GM12801 (cell line): ENCODE data around the gene OR7A10.

Experiments
- TF ChIP-seq, protein P1 (sequence below): IDR thresholded peaks from one replicate; pipeline ENCODE4 v1.5.1; 2011; ENCODE audit warnings: control low read depth; ENCODE audit not compliant: insufficient read length; ENCODE audit errors: extremely low read depth

OR7A10 gene

DNA sequence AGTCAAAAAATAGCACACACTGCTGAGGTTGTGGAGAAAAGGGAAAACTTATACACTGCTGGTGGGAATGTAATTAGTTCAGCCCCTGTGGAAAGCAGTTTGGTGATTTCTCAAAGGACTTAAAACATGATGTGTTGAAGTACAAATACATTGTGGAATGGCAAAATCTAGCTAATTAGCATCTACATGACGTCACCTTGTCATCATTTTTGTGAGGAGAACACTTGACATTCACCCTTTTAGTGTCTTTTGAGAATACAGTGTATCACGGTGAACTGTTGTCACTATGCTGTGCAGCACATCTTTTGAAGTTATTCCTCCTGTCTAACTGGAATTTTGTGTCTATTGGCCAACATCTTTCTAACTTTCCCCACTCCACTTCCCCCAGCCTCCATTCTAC lies 5.6 kb downstream of the OR7A10 start:
- TF ChIP-seq, protein P1, sequence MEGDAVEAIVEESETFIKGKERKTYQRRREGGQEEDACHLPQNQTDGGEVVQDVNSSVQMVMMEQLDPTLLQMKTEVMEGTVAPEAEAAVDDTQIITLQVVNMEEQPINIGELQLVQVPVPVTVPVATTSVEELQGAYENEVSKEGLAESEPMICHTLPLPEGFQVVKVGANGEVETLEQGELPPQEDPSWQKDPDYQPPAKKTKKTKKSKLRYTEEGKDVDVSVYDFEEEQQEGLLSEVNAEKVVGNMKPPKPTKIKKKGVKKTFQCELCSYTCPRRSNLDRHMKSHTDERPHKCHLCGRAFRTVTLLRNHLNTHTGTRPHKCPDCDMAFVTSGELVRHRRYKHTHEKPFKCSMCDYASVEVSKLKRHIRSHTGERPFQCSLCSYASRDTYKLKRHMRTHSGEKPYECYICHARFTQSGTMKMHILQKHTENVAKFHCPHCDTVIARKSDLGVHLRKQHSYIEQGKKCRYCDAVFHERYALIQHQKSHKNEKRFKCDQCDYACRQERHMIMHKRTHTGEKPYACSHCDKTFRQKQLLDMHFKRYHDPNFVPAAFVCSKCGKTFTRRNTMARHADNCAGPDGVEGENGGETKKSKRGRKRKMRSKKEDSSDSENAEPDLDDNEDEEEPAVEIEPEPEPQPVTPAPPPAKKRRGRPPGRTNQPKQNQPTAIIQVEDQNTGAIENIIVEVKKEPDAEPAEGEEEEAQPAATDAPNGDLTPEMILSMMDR, result no peak

DNA sequence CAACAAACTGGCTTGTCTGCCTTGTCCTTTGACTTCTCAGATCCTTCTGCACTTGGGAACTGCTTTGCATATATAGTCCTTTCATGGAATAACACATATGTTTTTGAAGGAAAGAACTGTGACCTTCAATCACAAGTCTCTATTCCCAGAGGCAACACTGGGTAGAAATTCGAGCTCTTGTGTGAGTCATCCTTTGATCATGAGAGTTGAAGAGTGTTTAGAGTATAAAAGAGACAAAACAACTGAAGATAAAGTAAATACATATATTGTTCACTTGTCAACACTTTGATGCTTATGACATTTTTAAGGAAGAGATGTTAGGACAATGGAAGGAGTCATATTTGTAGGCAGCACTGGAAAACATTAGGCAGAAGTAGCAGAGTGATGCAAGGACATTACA lies 8.5 kb downstream of the OR7A10 start:
- TF ChIP-seq, protein P1, result no peak

DNA sequence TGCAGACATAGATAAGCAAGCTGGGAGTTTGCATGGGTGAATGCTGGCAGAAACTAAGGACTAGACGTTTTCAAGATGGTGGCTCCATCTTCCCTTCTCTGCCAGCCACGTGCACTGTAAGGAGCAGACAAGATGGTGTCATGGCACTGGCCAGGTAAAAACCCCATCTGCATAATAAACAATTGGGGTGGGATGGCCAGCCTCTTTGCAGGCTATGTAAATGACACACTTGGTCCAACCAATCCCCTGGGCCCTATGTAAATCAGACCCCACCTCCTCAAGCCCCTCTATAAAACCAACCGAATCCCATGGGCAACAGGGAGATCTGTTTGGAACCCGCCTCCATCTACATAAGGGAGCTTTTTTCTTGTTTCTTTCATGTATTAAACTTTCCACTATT lies 11.3 kb downstream of the OR7A10 start:
- TF ChIP-seq, protein P1, result no peak

DNA sequence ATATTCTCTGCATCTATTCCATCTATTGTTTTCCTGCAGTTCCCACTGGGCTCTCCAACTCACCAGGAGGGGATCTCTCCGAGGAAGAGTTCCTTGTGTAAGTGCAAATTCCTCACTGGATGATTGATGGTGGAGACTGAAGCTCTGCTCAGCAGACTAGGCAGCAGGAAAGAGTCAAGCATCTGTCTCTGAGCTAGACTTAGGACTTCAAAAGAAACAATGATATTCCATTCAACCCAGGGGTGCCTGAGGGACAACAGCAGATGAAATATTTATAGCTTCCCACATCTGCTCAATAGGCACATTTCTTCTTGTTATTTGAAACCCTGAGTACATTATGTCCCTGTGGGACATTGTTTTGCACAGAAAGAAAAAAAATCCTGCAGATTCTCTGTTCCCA lies 13.7 kb downstream of the OR7A10 start, which contains the start of the genes OR7A5 and OR7C1:
Gene OR7A5 (minus strand): TSS at position 175 of the 400 bp plus-strand sequence. CDS start 6,944 bp downstream, outside the sequence.
Gene OR7C1 (minus strand): TSS at position 175 of the 400 bp plus-strand sequence. CDS start 35,049 bp downstream, outside the sequence.
- TF ChIP-seq, protein P1, result no peak

DNA sequence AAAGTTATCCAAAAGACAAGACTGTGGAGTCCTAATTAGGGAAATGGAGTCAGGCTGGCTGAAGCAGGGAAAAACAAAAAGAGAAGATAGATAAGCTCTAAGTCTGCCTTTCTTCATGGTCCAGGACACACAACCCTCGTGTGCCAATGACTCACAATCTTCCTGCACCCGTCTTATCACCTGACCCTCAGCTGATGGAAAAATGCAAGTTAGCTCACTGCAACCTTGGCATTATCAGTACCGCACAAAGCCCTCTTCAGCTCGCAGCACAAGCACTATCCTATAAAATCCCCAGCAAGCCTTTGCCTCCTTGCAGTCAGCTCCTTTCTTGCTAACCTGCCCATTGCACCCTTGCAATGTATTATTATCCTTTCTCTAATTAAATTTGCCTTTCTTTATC lies 18.0 kb downstream of the OR7A10 start:
- TF ChIP-seq, protein P1, result no peak

DNA sequence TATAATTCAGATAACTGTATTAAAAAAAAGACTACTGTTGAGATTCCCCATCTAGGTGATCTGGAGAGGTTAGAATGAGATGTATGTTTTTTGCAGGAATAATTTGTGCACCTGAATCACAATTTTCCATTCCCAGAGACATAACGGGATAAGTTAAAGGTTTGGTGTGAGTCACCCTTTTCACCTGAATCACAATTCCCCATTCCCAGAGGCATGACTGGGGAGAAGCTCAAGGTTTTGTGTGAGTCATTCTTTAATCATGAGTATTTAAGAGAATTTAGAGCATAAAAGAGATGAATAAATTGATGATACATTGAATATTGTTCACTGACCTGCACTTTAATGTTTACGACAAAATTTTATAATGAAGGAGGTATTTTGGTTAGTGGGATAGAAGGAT lies 22.7 kb downstream of the OR7A10 start:
- TF ChIP-seq, protein P1, result no peak

DNA sequence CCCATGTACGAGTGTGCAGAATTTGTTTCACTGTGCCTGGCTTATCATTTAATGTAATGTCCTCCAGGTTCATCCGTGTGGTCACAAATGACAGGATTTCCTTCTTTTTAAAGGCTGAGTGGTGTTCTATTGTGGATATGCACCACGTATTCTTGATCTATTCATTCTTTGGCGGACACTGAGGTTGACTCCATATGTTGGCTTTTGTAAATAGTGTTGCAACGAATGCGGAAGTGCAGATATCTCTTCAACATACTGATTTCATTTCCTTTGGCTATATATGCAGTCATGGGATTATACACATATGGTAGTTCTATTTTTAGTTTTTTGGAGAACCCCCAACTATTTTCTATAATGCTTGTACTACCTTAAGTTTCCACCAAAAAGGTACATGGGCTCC lies 26.8 kb downstream of the OR7A10 start:
- TF ChIP-seq, protein P1, result no peak
